Endometrial microvascular endothelial cells (primary cell): Measurements from ENCODE around the gene RPUSD1. TPM values are rescaled to one million over a fixed set of nuclear protein-coding genes. Genes with fewer than 3 reads are reported as not detected.

Source experiments
- in situ Hi-C: cut with HindIII; loops from 2 replicates; pipeline ENCODE4 v1.10.0; 2017; ENCODE audit warnings: low sequenced_read_pairs, low pct_unique_long_range_greater_than_20kb; ENCODE audit errors: inconsistent ontology term
- total RNA-seq: library from RNA; depleted of rRNA; stranded (reverse); fragments of >200 nt; gene quantifications from one replicate; pipeline ENCODE4 v1.2.3, GENCODE V29; 2015; ENCODE audit errors: inconsistent ontology term

RPUSD1 gene
- total RNA-seq, 1 donor from 2014 or later, result 77.6 TPM

- in situ Hi-C loops, result no loop called here
These were observed 13.8 kb downstream of the RPUSD1 start for GRCh38 chr16:774086-775001.

DNA sequence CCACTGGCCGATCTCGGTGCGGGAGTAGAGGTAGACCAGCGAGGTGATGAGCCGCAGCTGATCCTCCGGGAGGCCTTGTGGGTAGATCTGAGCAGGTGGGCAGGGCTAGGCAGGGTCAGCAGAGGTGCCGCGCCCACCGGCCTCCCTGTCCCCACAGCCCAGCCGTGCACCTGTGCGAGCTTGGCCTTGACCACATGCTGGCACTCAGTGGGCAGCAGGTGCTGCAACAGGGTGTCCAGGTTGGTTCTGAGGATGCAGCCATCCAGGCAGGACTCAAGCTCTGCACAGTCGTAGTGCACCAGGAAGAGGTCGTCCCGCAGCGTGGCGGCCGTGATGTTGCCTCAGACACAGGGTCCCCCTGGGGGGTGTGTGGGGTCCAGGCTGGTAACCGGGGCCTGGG, 15.2 kb downstream of the RPUSD1 start:
- in situ Hi-C loops, result no loop called here

DNA sequence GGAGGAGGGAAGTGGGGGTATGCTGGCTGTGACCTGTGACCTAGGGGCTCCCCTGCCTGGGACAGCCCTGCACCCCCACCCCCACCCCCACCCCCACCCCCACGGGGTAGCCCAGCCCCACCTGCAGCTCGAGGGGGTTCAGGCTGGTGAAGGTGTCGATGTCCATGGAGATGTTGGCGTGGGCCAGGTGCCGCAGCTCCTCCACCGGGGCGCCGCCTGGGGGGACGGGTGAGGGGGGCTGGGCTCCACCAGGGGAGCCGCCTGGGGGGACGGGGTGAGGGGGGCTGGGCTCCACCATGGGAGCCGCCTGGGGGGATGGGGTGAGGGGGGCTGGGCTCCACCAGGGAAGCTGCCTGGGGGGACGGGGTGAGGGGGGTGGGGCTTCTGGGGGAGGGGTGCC, 17.8 kb downstream of the RPUSD1 start:
- in situ Hi-C loops, result no loop called here

- in situ Hi-C loops, result no loop called here
These were observed 18.2 kb downstream of the RPUSD1 start for GRCh38 chr16:769934-770333.

DNA sequence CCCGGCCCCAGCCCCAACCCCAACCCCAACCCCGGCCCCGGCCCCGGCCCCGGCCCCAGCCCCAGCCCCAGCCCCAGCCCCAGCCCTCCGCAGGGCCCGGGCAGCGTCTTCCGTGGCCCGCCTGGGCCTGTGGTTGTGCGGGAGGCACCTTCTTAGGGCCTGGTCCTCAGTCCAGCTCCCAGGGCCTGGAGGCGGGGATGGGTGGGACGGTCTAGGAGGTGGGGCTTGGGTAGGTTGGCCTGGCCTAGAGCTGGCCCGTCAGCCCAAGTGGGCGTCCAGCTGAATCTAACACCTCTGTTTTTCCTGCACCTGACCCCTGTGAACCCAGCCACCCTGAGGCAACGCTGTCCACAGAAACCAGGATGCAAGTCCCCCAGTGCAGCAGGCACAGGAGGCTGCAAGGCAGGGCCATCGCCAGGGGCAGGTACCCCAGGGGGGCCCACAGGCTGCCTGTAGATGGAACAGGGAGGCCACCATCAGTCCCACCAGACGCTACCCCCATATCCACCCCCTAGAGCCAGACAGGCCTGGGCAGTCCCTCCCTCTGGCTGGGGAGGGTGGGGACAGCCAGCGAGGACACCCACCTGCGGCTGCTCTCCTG, 18.9 kb downstream of the RPUSD1 start:
- in situ Hi-C loops, result no loop called here

DNA sequence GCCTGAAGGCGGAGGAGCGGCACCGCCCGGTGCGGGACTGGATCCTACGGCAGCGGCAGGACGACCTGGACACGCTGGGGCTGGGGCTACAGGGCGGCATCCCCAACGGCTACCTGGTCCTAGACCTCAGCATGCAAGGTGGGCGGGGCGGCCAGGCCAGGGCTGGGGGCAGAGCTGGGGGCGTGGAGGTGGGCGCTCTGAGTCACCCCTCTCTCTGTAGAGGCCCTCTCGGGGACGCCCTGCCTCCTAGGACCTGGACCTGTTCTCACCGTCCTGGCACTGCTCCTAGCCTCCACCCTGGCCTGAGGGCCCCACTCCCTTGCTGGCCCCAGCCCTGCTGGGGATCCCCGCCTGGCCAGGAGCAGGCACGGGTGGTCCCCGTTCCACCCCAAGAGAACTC, 19.8 kb downstream of the RPUSD1 start:
- in situ Hi-C loops, result no loop called here

- in situ Hi-C loops, result no loop called here
These were observed 20.4 kb downstream of the RPUSD1 start for GRCh38 chr16:767743-768235.

DNA sequence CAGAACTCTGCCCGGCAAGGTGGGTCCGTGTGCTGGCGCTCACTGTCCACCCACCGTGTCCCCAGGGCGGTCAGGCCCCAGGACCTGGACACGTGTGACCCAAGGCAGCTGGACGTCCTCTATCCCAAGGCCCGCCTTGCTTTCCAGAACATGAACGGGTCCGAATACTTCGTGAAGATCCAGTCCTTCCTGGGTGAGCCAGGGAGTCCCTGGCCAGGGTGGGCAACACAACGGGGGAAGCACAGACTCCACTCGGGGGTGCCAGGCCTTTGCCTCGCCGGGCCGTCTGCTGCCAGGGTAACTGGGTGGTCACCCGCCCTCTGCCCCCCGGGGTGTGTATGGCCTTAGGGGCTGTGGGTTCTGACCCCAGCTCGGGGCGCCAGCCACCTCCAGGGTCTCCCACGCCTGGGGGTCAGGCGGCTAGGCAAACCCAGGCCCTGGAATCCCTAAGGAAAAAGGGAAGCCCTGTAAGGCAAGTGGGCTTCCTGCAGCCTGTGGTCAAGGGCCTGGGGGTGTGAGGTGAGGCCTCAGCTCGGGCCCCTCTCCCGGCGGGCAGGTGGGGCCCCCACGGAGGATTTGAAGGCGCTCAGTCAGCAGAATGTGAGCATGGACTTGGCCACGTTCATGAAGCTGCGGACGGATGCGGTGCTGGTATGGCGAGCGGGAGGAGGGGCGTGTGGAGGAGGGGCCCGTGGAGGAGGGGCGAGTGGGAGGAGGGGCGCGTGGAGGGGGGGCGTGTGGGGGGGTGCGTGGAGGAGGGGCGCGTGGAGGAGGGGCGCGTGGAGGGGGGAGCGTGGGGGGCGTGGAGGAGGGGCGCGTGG, 21.2 kb downstream of the RPUSD1 start:
- in situ Hi-C loops, result no loop called here

DNA sequence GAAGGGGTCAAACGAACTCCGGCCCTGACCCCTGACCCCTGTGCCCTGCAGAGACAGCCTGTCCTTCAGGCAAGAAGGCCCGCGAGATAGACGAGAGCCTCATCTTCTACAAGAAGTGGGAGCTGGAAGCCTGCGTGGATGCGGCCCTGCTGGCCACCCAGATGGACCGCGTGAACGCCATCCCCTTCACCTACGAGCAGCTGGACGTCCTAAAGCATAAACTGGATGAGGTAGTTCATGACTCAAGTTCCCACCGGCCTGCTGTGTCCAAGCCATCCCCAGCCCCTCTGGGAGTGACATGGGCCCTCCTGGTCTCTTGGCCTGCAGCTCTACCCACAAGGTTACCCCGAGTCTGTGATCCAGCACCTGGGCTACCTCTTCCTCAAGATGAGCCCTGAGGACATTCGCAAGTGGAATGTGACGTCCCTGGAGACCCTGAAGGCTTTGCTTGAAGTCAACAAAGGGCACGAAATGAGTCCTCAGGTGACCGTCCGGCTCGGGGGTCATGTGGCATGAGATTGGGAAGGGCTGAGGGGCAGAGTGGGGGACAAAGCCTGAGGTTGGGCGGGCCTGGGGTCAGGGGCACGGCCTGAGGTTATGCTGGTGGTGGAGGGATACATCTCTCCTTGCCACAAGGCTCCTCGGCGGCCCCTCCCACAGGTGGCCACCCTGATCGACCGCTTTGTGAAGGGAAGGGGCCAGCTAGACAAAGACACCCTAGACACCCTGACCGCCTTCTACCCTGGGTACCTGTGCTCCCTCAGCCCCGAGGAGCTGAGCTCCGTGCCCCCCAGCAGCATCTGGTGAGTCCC, 22.0 kb downstream of the RPUSD1 start:
- in situ Hi-C loops, result no loop called here

DNA sequence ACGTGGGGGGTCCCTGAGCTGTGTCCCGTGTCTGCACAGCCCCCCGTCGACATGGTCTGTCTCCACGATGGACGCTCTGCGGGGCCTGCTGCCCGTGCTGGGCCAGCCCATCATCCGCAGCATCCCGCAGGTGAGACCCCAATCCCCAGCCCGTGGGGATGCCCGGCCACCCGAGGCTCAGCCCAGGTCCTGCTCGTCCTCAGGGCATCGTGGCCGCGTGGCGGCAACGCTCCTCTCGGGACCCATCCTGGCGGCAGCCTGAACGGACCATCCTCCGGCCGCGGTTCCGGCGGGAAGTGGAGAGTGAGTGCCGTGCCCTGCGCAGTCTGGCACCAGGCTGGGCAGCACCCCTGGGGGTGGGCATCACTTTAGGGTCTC, 22.7 kb downstream of the RPUSD1 start:
- in situ Hi-C loops, result no loop called here

GRCh38 chr16:764848-765487, 23.2 kb downstream of the RPUSD1 start:
- in situ Hi-C loops, result no loop called here

DNA sequence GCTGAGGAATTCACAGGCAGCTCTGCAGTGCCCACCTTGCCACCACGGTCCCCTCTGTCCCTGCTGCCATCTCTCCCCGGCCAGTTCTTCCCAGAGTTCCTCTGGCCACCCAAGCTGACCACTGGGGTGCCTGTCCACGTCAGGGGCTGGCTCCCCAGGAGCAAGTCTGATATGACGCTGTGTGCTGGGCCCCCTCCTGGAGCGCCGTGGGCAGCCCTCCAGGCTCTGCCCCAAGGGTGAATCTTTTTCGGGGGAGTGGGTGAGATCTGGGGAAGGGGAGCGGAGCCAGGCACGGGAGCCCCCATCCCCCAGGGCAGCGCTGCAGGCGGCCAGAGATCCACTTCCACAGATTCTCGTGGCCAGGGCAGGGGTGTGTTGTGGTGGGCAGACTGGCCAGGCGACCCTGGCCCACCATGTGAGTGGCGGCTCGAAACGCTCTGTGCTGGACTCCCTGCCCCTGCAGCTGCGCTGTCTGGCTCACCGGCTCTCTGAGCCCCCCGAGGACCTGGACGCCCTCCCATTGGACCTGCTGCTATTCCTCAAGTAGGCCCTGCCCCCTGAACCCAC, 23.9 kb downstream of the RPUSD1 start:
- in situ Hi-C loops, result no loop called here

DNA sequence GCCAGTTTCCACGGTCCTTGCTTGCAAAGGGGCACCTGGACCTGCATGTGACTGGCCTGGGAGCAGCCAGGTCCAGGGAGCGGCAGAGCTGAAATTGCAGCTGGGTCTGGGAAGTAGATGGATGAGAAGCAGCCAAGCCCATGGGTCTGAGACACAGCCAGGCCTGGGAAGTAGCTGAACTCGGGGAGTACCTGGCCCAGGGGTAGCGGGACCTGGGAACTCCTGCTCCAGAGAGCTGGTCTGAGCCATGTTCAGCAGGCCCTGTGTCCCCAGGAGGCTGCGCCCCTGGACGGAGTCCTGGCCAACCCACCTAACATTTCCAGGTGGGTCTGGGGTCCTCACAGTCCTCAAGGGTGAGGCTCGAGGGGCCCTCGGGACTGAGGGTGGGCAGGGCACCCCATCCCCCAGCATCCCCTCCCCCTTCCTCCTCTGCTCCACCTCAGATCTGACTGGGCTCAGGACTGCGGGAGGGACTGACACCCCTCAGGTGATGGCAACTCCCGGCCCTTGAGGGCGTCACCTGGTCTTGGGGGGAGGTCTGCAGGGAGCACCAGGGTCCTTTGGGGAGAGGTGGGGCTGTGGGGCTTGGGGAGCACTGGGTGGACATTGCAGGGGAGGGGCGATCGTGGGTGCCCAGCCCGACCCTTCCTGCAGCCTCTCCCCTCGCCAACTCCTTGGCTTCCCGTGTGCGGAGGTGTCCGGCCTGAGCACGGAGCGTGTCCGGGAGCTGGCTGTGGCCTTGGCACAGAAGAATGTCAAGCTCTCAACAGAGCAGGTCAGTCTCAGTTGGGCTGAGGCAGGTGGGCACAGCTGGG, 24.6 kb downstream of the RPUSD1 start:
- in situ Hi-C loops, result no loop called here

DNA sequence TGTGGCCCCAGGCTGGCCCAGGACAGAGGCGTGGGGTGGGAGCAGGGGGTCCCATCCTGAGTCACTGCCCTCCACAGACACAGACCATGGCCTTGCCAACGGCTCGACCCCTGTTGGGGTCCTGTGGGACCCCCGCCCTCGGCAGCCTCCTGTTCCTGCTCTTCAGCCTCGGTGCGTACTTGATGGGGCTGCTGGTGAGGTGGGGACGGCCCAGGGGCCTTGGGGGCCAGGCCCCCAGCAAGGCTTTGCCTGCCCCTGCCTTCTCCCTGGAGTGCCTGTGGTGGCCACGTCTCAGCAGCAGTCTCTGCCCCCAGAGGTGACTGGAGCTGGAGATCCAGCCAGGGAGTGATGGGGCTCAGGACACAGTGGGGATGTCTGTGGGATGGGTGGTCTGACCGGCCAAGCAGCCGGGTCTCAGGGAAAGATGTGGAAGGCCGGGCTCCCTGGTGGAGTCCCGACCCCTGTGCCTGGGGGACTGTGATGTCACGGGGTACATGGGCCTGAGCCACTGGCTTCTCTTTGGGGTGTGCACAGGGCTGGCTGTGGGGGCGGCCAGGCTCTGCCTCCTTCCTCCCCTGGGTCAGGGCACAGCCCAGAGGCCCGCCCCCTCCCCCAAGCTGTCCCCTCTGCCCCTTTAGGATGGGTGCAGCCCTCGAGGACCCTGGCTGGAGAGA, 25.4 kb downstream of the RPUSD1 start:
- in situ Hi-C loops, result no loop called here

GRCh38 chr16:761625-762513, 26.3 kb downstream of the RPUSD1 start:
- in situ Hi-C loops, result no loop called here
